ENCODE measurements around the gene UTP25. TPM values are rescaled to one million over a fixed set of nuclear protein-coding genes. Genes with fewer than 3 reads are reported as not detected.

UTP25 gene
- total RNA-seq, 2 experiments from 2014 or later, result 8.9 to 9.5 TPM

DNA sequence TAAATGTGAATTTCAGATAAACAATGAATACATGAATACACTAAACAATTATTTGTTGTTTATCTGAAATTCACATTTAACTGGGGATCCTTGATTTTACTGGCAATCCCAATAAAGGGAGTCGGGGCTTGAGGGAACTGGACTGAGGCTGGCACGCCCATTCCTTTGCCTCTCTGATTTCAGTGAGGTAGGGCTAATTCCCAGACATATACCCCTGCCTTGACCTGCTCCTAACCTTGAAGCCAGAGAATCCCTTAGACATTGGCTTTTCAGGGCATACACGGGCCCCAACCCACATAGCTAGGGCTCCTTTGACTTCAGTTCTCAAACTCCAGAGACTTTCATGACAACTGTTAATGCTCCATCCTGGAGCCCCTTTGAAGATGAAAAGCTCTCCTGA lies 10.8 kb upstream of the UTP25 start:
- H3K4me3 Mint-ChIP-seq, result no peak overlapping the region
- no peaks in the 10 kb centered on the region for H3K36me3 Mint-ChIP-seq (ENCODE audit: low read depth)
- peaks cover 12% of the 10 kb centered on the region for H3K4me1 Mint-ChIP-seq (ENCODE audit: low read depth)
- TF ChIP-seq, protein P1, sequence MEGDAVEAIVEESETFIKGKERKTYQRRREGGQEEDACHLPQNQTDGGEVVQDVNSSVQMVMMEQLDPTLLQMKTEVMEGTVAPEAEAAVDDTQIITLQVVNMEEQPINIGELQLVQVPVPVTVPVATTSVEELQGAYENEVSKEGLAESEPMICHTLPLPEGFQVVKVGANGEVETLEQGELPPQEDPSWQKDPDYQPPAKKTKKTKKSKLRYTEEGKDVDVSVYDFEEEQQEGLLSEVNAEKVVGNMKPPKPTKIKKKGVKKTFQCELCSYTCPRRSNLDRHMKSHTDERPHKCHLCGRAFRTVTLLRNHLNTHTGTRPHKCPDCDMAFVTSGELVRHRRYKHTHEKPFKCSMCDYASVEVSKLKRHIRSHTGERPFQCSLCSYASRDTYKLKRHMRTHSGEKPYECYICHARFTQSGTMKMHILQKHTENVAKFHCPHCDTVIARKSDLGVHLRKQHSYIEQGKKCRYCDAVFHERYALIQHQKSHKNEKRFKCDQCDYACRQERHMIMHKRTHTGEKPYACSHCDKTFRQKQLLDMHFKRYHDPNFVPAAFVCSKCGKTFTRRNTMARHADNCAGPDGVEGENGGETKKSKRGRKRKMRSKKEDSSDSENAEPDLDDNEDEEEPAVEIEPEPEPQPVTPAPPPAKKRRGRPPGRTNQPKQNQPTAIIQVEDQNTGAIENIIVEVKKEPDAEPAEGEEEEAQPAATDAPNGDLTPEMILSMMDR (IDR thresholded peaks at IDR 0.05), result no peak
- POLR2A ChIA-PET, result no interaction called here
- peaks cover 15% of the 10 kb centered on the region for H3K27me3 Mint-ChIP-seq
- no peaks in the 10 kb centered on the region for H3K9me3 Mint-ChIP-seq
- DNase-seq, result no peak
- no peak overlapping the region for H3K27ac Mint-ChIP-seq
- CTCF ChIA-PET, result interaction anchor here (0.7 to 4.7 kb wide), 3 partner anchors 10 to 27 kb away, joined by 3 to 24 read pairs (median 3); partner anchors contain the start of gene UTP25
- ATAC-seq, result no peak
- intact Hi-C loops (cut with micrococcal nuclease), result no loop called here

DNA sequence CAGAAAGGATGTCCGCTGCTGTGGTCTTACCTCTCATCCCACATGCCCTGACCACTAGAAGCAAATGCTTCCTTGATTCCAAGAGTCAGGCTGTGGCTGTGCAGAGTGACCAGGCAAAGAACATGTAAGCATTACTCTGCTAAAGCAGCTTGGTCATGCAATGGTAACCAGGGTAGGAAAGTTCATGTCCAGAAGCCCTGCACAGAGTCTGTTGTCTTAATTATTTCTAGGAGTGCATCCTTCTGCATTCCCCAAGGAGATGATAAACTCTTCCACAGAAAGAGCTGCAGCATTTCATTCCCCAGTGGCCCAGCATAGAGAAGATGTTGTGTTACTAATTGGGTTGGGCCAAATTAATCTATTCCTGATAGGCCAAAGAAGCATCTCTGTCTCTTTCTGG lies 10.1 kb upstream of the UTP25 start:
- Mint-ChIP-seq H3K4me3 (no peak overlapping the region), H3K36me3 (ENCODE audit: low read depth) (no peaks in the 10 kb centered on the region), H3K27ac (no peak overlapping the region), H3K4me1 (ENCODE audit: low read depth) (peaks cover 14% of the 10 kb centered on the region), H3K27me3 (peaks cover 18% of the 10 kb centered on the region), H3K9me3 (no peaks in the 10 kb centered on the region)
- intact Hi-C loops (cut with micrococcal nuclease), result no loop called here
- ChIA-PET POLR2A (interaction anchor here (1.4 kb wide), 1 partner anchor 33 kb away, joined by 3 read pairs; the partner anchor contains the start of gene C1orf74), CTCF (interaction anchor here (0.7 to 4.7 kb wide), 4 partner anchors 9 to 28 kb away, joined by 3 to 24 read pairs (median 3); partner anchors contain the start of gene UTP25)
- ATAC-seq, result no peak
- DNase-seq, result no peak
- TF ChIP-seq, protein P1 (IDR thresholded peaks at IDR 0.05), result no peak

DNA sequence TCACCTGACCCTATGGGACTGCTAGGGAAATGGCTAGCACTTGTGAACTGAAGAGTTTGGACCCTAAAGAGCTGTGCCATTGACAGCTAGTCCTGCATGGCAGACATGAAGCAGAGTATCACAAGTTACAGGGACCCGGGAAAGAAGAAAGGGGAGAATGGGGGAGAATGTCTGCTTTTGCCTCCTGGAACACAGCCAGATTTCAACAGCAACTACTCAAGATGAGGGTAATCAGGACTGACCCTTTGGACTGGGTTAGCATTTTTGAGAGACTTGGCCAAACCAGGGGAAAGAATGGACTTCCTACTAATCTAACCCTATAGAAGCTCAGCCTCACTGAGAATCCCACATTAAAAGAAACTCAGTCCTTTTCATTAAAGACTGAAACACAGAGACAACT lies 8.7 kb upstream of the UTP25 start:
- Mint-ChIP-seq H3K4me3 (no peak overlapping the region), H3K36me3 (ENCODE audit: low read depth) (no peaks in the 10 kb centered on the region), H3K4me1 (ENCODE audit: low read depth) (peaks cover 23% of the 10 kb centered on the region), H3K27me3 (peaks cover 21% of the 10 kb centered on the region), H3K27ac (no peak overlapping the region), H3K9me3 (no peaks in the 10 kb centered on the region)
- ATAC-seq (no peak), DNase-seq (no peak)
- intact Hi-C loops (cut with micrococcal nuclease), result no loop called here
- ChIA-PET POLR2A (interaction anchor here (0.8 to 1.4 kb wide), 4 partner anchors 11 to 47 kb away, joined by 3 to 4 read pairs (median 3); partner anchors contain the start of gene C1orf74), CTCF (interaction anchor here (1.2 kb wide), 1 partner anchor 11 kb away, joined by 4 read pairs; no protein-coding TSS in a partner anchor)
- TF ChIP-seq, protein P1 (IDR thresholded peaks at IDR 0.05), result no peak

DNA sequence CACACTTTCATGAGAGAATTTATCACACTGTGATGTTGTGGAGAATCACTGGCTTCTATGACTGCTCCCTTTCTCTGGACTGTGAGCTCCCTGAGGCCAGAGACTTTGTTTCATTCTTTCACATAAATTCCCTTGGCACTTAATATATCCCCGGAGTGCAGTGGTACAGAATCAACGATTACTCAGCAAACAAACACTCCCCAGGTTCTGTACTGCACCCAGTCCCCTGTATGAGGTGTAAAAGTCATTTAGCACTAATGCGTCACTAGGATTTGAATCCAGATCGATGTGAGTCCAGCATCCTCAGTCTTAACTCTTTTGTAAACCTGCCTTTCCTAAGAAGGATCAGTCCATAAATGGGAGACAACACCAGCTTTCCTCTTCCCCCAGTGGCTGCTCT lies 6.8 kb upstream of the UTP25 start:
- H3K36me3 Mint-ChIP-seq (ENCODE audit: low read depth), result no peaks in the 10 kb centered on the region
- ChIA-PET CTCF (interaction anchor here (0.8 to 4.7 kb wide), 6 partner anchors 8 to 61 kb away, joined by 3 to 59 read pairs (median 22); partner anchors contain the start of gene IRF6), POLR2A (interaction anchor here (2.9 kb wide), 1 partner anchor 8 kb away, joined by 7 read pairs; no protein-coding TSS in a partner anchor)
- DNase-seq (no peak), ATAC-seq (no peak)
- TF ChIP-seq, protein P1 (IDR thresholded peaks at IDR 0.05), result no peak
- H3K4me3 Mint-ChIP-seq, result no peak overlapping the region
- H3K9me3 Mint-ChIP-seq, result no peaks in the 10 kb centered on the region
- intact Hi-C loops (cut with micrococcal nuclease), result no loop called here
- H3K4me1 Mint-ChIP-seq (ENCODE audit: low read depth), result peaks cover 15% of the 10 kb centered on the region
- H3K27ac Mint-ChIP-seq, result no peak overlapping the region
- H3K27me3 Mint-ChIP-seq, result peaks cover 21% of the 10 kb centered on the region

DNA sequence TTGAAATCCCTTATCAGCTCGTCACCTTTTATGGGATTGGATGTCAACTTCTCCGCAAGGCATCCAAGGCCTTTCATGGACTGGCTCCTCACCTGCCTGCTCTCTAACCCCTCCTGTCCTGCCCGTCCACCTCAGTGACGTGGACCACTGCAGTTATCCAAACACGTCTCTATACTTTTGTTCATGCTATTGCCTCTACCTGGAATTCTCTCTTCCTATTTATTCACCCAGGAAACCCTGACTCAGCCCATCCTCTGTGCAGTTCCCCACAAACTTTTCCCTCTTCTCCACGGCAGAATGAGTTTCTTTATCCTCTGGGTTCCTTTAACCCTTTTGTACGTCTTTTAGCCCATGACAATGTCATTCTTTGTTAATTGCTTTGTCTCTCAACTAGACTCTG lies 5.1 kb upstream of the UTP25 start:
- H3K27ac Mint-ChIP-seq, result no peak overlapping the region
- no peak for DNase-seq

More for the DNA sequence above, 5.1 kb upstream of the UTP25 start:
- ChIA-PET CTCF (interaction anchor here (0.7 to 4.7 kb wide), 32 partner anchors 10 to 511 kb away, joined by 3 to 59 read pairs (median 8); partner anchors contain the start of genes C1orf74, IRF6 and TRAF3IP3), POLR2A (interaction anchor here (1.1 to 2.9 kb wide), 5 partner anchors 7 to 48 kb away, joined by 3 to 7 read pairs (median 4); partner anchors contain the start of gene C1orf74)
- H3K9me3 Mint-ChIP-seq, result no peaks in the 10 kb centered on the region
- no peak overlapping the region for H3K4me3 Mint-ChIP-seq
- ATAC-seq, result no peak
- intact Hi-C loops (cut with micrococcal nuclease), result no loop called here
- no peaks in the 10 kb centered on the region for H3K36me3 Mint-ChIP-seq (ENCODE audit: low read depth)
- peaks cover 18% of the 10 kb centered on the region for H3K4me1 Mint-ChIP-seq (ENCODE audit: low read depth)
- TF ChIP-seq, protein P1 (IDR thresholded peaks at IDR 0.05), result no peak
- peaks cover 21% of the 10 kb centered on the region for H3K27me3 Mint-ChIP-seq

All from activated CD8-positive, alpha-beta T cell treated with anti-CD3 and anti-CD28 coated beads for 36 hours (primary cell).